K562 (cell line): ENCODE measurements around the gene DOCK6. TPM values are rescaled to one million over a fixed set of nuclear protein-coding genes. Genes with fewer than 3 reads are reported as not detected.
A peak's percentile ranks its signal among the peaks of the same experiment; 100 is the strongest.

Experiments
- ATAC-seq: fragments of 200-7000 bp; cut with Tn5 transposase; 3 replicates; pipeline ENCODE4 v1.9.1; 2020; ENCODE audit warnings: moderate library complexity
- BruUV-seq: library from RNA; stranded (reverse); fragments of 400-500 nt; replicated peaks from 2 replicates; lab custom pipeline; 2021; lab: Mats Ljungman, UMichigan
- CTCF ChIA-PET: fragments of 300-600 bp; formaldehyde crosslinking; extraction: SDS; loops from one replicate; lab custom pipeline; 2021; ENCODE audit warnings: low intra/inter-chr PET ratio; lab: Yijun Ruan, JAX
- POLR2A ChIA-PET: fragments of 300-600, 350-650 bp; sonication (Branson Sonifier 250); formaldehyde crosslinking; extraction: SDS; loops from one replicate; lab custom pipeline; 2021; ENCODE audit warnings: antibody characterized with exemption, inconsistent platforms; lab: Yijun Ruan, JAX
- DNase-seq, 4 experiments: peaks; one replicate each; pipeline versions ENCODE4 v3.0.0 to v3.0.0-alpha.2; 2011 to 2018; ENCODE audit warnings: low spot score in 3 of 4, mixed read lengths in 3 of 4; ENCODE audit errors: extremely low read depth in 1 of 4
- FAIRE-seq: peaks from 2 replicates; lab custom pipeline; 2011; peaks lifted over from hg19 to GRCh38; lab: Jason Lieb, UNC
- H2AFZ ChIP-seq: 2 replicates; pipeline ENCODE4 v1.6.0; 2011; ENCODE audit warnings: low read depth, low read length, control low read depth, inconsistent platforms
- H3K27ac ChIP-seq: fragments of 200-600 bp; 3 replicates; pipeline ENCODE4 v1.8.0; 2011; ENCODE audit warnings: low read depth, mild to moderate bottlenecking, control low read depth, inconsistent platforms, low read length, moderate library complexity, mixed read lengths; ENCODE audit errors: extremely low read depth
- H3K27me3 ChIP-seq, 2 experiments: fragments of 300-600 bp in 1 of 2; 2 replicates in 1 of 2; 3 replicates in 1 of 2; pipeline versions ENCODE4 v1.6.0 to v1.8.0; 2011; ENCODE audit warnings: inconsistent platforms in 2 of 2, low read length in 2 of 2, mild to moderate bottlenecking in 1 of 2, mixed read lengths in 1 of 2, moderate library complexity in 1 of 2; ENCODE audit not compliant: control insufficient read depth in 2 of 2, insufficient read depth in 2 of 2
- H3K36me3 ChIP-seq: fragments of 300-600 bp; 3 replicates; pipeline ENCODE4 v1.8.0; 2011; ENCODE audit warnings: mild to moderate bottlenecking, low read length, inconsistent platforms; ENCODE audit not compliant: control insufficient read depth, insufficient read depth
- H3K4me1 ChIP-seq, 2 experiments: fragments of 200-600 bp in 1 of 2; replicated peaks in 1 of 2; 2 replicates in 1 of 2; 3 replicates in 1 of 2; pipeline versions ENCODE4 v1.5.1 to v1.8.0; 2011; ENCODE audit warnings: inconsistent platforms in 2 of 2, low read length in 2 of 2, mild to moderate bottlenecking in 1 of 2, mixed read lengths in 1 of 2, moderate library complexity in 1 of 2; ENCODE audit not compliant: control insufficient read depth in 2 of 2, insufficient read depth in 2 of 2
- H3K4me2 ChIP-seq: 2 replicates; pipeline ENCODE4 v1.6.1; 2011; ENCODE audit warnings: low read length, control low read depth, inconsistent platforms, mixed read lengths; ENCODE audit not compliant: insufficient read depth
- H3K4me3 ChIP-seq: fragments of 200-600 bp; sonication (generic), shearing (Covaris generic); 2 replicates; pipeline ENCODE4 v1.5.1; 2016; ENCODE audit warnings: control low read depth, inconsistent platforms
- H3K79me2 ChIP-seq: fragments of 200-600 bp; 3 replicates; pipeline ENCODE4 v1.8.0; 2011; ENCODE audit warnings: low read length, inconsistent platforms; ENCODE audit not compliant: control insufficient read depth, insufficient read depth
- H3K9ac ChIP-seq, 2 experiments: 2 replicates each; pipeline versions ENCODE4 v1.6.0 to v1.6.1; 2011; ENCODE audit warnings: low read depth in 2 of 2, low read length in 2 of 2, control low read depth in 1 of 2, inconsistent platforms in 1 of 2, mild to moderate bottlenecking in 1 of 2, mixed read lengths in 1 of 2; ENCODE audit not compliant: insufficient read depth in 1 of 2
- H3K9me1 ChIP-seq: one replicate; pipeline ENCODE4 v1.6.0; 2011; ENCODE audit warnings: inconsistent platforms, mild to moderate bottlenecking, low read length, moderate library complexity; ENCODE audit not compliant: control insufficient read depth, insufficient read depth
- H3K9me3 ChIP-seq: replicated peaks from 2 replicates; pipeline ENCODE4 v1.5.1; 2011; ENCODE audit warnings: low read depth, low read length, inconsistent platforms; ENCODE audit not compliant: control insufficient read depth, insufficient read depth
- H4K20me1 ChIP-seq: replicated peaks from 2 replicates; pipeline ENCODE4 v1.6.1; 2011; ENCODE audit warnings: low read length, inconsistent platforms, mixed read lengths; ENCODE audit not compliant: control insufficient read depth, insufficient read depth
- ARHGAP35 ChIP-seq: fragments of 450-650 bp; IDR thresholded peaks from 2 replicates; pipeline ENCODE4 v1.6.1; 2018; ENCODE audit not compliant: partially characterized antibody
- CEBPB ChIP-seq: fragments of 450-650 bp; IDR thresholded peaks from 2 replicates; pipeline ENCODE4 v1.6.1; 2016; ENCODE audit warnings: missing genetic modification characterization, missing compliant biosample characterization
- FOXJ3 ChIP-seq: sonication (generic); formaldehyde crosslinking; IDR thresholded peaks from 2 replicates; pipeline ENCODE4 v1.4.0; 2020; ENCODE audit warnings: mild to moderate bottlenecking, missing genetic modification reagents
- SMARCB1 ChIP-seq: IDR thresholded peaks from 2 replicates; pipeline ENCODE4 v1.6.1; 2011; ENCODE audit warnings: improper control_type of control experiment, low read depth; ENCODE audit not compliant: insufficient read length
- ZFP36 ChIP-seq: fragments of 150-350 bp; IDR thresholded peaks from 2 replicates; pipeline ENCODE4 v1.6.1; 2018; ENCODE audit warnings: low read length, low read depth; ENCODE audit not compliant: partially characterized antibody
- WGBS: fragments of 100-300 bp; shearing (Covaris generic); methylation state at CpG from one replicate; pipeline ENCODE4 v1.1.6; 2016; ENCODE audit warnings: low coverage, mixed read lengths; ENCODE audit not compliant: insufficient coverage; ENCODE audit errors: missing lambda C conversion rate; 5-methylcytosine and 5-hydroxymethylcytosine counted together
- in situ Hi-C: fragments of 300-500 bp; cut with MboI; formaldehyde crosslinking; loops from 4 replicates; pipeline ENCODE4 v1.15.0; 2018; ENCODE audit warnings: inconsistent platforms, mixed read lengths
- intact Hi-C: fragments of 100-400 bp; cut with micrococcal nuclease; formaldehyde crosslinking; loops from 2 replicates; pipeline ENCODE4 v1.14.2; 2022
- polyA plus RNA-seq, 8 experiments: library from polyadenylated mRNA; depleted of rRNA in 4 of 8; stranded (reverse) in 5 of 8; unstranded in 3 of 8; fragments of >200 nt; fragmentation: Nextera tagmentation in 2 of 8; fragmentation: Illumina TruSeq in 1 of 8; extraction: Ambion mirVana in 2 of 8; extraction: Trizol in 1 of 8; gene quantifications; 2 replicates each; pipeline versions ENCODE4 v1.2.1 to v1.2.3, GENCODE V29; 2011 to 2014; ENCODE audit warnings: inconsistent platforms in 1 of 8, missing spikeins in 1 of 8
- total RNA-seq, 7 experiments: library from RNA; depleted of rRNA in 6 of 7; stranded (reverse); fragments of >200 nt in 6 of 7; fragmentation: Illumina TruSeq in 2 of 7; extraction: Trizol in 2 of 7; gene quantifications; 2 replicates each; pipeline versions ENCODE4 v1.2.1 to v1.2.3, GENCODE V29; 2011 to 2021; ENCODE audit warnings: low replicate concordance in 1 of 7
- TF ChIP-seq, protein P1 (sequence below): fragments of 150-350 bp; IDR thresholded peaks from 2 replicates; pipeline ENCODE4 v1.6.1; 2014; ENCODE audit warnings: low read depth, mild to moderate bottlenecking, low read length, borderline replicate concordance
- TF ChIP-seq, protein P2 (sequence below): fragments of 450-650 bp; formaldehyde crosslinking; IDR thresholded peaks from 2 replicates; pipeline ENCODE4 v1.4.0; 2020; ENCODE audit warnings: mild to moderate bottlenecking, mixed read lengths

The DOCK6 gene
- total and polyA plus RNA-seq, 9 of the 15 experiments (the other 6 are each of a cell fraction or from before 2014, with no cell fraction given) = 0.35 to 19.3 (median 3.8) TPM

DNA sequence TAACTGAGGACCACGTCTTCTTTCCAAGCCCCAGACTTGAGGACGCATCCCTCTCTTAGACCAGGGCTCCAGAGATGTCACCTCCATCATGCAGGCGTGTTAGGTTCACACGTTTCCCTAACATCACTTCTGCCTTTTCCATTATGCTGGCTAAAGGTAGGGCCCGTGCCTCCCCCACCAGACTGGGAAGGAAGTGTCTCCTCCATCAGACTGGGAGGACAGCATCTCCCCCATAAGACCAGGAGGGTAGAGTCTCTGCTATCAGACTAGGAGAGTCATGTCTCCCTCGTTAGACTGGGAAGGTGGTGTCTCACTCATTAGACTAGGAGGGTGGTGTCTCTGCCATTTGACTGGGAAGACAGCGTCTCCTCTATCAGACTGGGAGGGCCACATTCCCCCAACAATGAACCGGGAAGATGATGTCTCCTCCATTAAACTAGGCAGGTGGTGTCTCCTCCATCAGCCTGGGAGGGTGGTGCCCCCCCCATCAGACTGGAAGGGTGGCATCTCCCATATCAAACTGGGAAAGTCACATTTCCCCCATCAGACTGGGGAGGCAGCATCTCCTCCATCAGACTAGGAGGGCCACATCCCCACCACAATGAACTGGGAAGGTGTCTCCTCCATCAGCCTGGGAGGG, 88.7 kb downstream of the DOCK6 start:
- no peaks in the 10 kb centered on the region for H3K27me3 ChIP-seq
- H3K9me1 ChIP-seq = no peaks in the 10 kb centered on the region
- WGBS = 87% methylated on average over 8 of the region's 8 CpGs
- H3K9me3 ChIP-seq = no peaks in the 10 kb centered on the region
- BruUV-seq = no TSS peak
- ChIA-PET CTCF (no interaction called here), POLR2A (no interaction called here)
- FAIRE-seq = no peak
- no peaks in the 10 kb centered on the region for H4K20me1 ChIP-seq
- in situ Hi-C loops (no loop called here), intact Hi-C loops (no loop called here)
- no peak overlapping the region for H3K9ac ChIP-seq
- H3K4me3 ChIP-seq = no peak overlapping the region
- peaks cover 64% of the 10 kb centered on the region for H3K36me3 ChIP-seq
- no peak overlapping the region for H2AFZ ChIP-seq
- no peak for DNase-seq
- no peak for TF ChIP-seq SMARCB1
- TF ChIP-seq, protein P1, sequence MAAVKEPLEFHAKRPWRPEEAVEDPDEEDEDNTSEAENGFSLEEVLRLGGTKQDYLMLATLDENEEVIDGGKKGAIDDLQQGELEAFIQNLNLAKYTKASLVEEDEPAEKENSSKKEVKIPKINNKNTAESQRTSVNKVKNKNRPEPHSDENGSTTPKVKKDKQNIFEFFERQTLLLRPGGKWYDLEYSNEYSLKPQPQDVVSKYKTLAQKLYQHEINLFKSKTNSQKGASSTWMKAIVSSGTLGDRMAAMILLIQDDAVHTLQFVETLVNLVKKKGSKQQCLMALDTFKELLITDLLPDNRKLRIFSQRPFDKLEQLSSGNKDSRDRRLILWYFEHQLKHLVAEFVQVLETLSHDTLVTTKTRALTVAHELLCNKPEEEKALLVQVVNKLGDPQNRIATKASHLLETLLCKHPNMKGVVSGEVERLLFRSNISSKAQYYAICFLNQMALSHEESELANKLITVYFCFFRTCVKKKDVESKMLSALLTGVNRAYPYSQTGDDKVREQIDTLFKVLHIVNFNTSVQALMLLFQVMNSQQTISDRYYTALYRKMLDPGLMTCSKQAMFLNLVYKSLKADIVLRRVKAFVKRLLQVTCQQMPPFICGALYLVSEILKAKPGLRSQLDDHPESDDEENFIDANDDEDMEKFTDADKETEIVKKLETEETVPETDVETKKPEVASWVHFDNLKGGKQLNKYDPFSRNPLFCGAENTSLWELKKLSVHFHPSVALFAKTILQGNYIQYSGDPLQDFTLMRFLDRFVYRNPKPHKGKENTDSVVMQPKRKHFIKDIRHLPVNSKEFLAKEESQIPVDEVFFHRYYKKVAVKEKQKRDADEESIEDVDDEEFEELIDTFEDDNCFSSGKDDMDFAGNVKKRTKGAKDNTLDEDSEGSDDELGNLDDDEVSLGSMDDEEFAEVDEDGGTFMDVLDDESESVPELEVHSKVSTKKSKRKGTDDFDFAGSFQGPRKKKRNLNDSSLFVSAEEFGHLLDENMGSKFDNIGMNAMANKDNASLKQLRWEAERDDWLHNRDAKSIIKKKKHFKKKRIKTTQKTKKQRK = no peak
- no peak for TF ChIP-seq FOXJ3 (CRISPR knock-in tag)
- TF ChIP-seq, protein P2, sequence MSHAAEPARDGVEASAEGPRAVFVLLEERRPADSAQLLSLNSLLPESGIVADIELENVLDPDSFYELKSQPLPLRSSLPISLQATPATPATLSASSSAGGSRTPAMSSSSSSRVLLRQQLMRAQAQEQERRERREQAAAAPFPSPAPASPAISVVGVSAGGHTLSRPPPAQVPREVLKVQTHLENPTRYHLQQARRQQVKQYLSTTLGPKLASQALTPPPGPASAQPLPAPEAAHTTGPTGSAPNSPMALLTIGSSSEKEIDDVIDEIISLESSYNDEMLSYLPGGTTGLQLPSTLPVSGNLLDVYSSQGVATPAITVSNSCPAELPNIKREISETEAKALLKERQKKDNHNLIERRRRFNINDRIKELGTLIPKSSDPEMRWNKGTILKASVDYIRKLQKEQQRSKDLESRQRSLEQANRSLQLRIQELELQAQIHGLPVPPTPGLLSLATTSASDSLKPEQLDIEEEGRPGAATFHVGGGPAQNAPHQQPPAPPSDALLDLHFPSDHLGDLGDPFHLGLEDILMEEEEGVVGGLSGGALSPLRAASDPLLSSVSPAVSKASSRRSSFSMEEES = no peak
- peak; percentile 12 for TF ChIP-seq ARHGAP35
- no peak for TF ChIP-seq CEBPB (tag)
- peak; percentile 78 for TF ChIP-seq ZFP36
- no peak overlapping the region for H3K27ac ChIP-seq
- no peaks in the 10 kb centered on the region for H3K79me2 ChIP-seq
- no peak for ATAC-seq
- no peak overlapping the region for H3K4me2 ChIP-seq
- peaks cover 0 to 4% of the 10 kb centered on the region in 2 experiments; a peak in 2 of 5 replicates for H3K4me1 ChIP-seq
